Endothelial cell of hepatic sinusoid (primary cell): ENCODE results near the gene ZNG1A.
"Not testable (repeated sequence)": the region's sequence is repeated elsewhere in the genome, so short reads cannot be mapped to it uniquely, and the experiment has no call there.

ENCODE experiments used
- in situ Hi-C: cut with HindIII; loops from 2 replicates; pipeline ENCODE4 v1.10.0; 2017; ENCODE audit warnings: low sequenced_read_pairs

The ZNG1A gene

GRCh38 chr9:178970-179383 is at the start of gene ZNG1A:
TSS of gene ZNG1A (minus strand) at chr9:179056. CDS start at chr9:178969, 87 bp downstream.
- in situ Hi-C loops, result not testable (repeated sequence)

- in situ Hi-C loops, result no loop called here
Observed at GRCh38 chr9:227860-228259, 49.0 kb upstream of the ZNG1A start.

GRCh38 chr9:224582-225520 is 46.0 kb upstream of the ZNG1A start:
- in situ Hi-C loops, result no loop called here

GRCh38 chr9:224026-224425 is 45.2 kb upstream of the ZNG1A start:
- in situ Hi-C loops, result no loop called here

GRCh38 chr9:223152-223551 is 44.3 kb upstream of the ZNG1A start:
- in situ Hi-C loops, result no loop called here

GRCh38 chr9:221989-222776 is 43.3 kb upstream of the ZNG1A start:
- in situ Hi-C loops, result no loop called here

GRCh38 chr9:219670-220365 is 41.0 kb upstream of the ZNG1A start:
- in situ Hi-C loops, result no loop called here

- in situ Hi-C loops, result not testable (repeated sequence)
Observed at GRCh38 chr9:219036-219435, 40.2 kb upstream of the ZNG1A start.

- in situ Hi-C loops, result no loop called here
Observed at GRCh38 chr9:217950-218349, 39.1 kb upstream of the ZNG1A start.

GRCh38 chr9:216866-217265 is 38.0 kb upstream of the ZNG1A start:
- in situ Hi-C loops, result no loop called here

- in situ Hi-C loops, result no loop called here
Observed at GRCh38 chr9:215631-216155, 36.8 kb upstream of the ZNG1A start.

- in situ Hi-C loops, result no loop called here
Observed at GRCh38 chr9:214648-215493, 36.0 kb upstream of the ZNG1A start, which contains the start of gene DOCK8. TSS of gene DOCK8 (plus strand) at chr9:214865. CDS start at chr9:214977, 112 bp downstream.

GRCh38 chr9:214351-214647 is 35.4 kb upstream of the ZNG1A start:
- in situ Hi-C loops, result no loop called here

GRCh38 chr9:213901-214300 is 35.0 kb upstream of the ZNG1A start:
- in situ Hi-C loops, result not testable (repeated sequence)

GRCh38 chr9:212297-212696 is 33.4 kb upstream of the ZNG1A start:
- in situ Hi-C loops, result no loop called here

GRCh38 chr9:211557-211956 is 32.7 kb upstream of the ZNG1A start:
- in situ Hi-C loops, result no loop called here

- in situ Hi-C loops, result no loop called here
Observed at GRCh38 chr9:211036-211435, 32.2 kb upstream of the ZNG1A start.

- in situ Hi-C loops, result no loop called here
Observed at GRCh38 chr9:209143-209758, 30.4 kb upstream of the ZNG1A start.

GRCh38 chr9:206481-206880 is 27.6 kb upstream of the ZNG1A start:
- in situ Hi-C loops, result no loop called here

GRCh38 chr9:199601-200000 is 20.7 kb upstream of the ZNG1A start:
- in situ Hi-C loops, result not testable (repeated sequence)
